Measurements from ENCODE around the gene PNPO.
"Not testable (repeated sequence)": the region's sequence is repeated elsewhere in the genome, so short reads cannot be mapped to it uniquely, and the experiment has no call there.

PNPO gene

GRCh38 chr17:47929218-47930000, 12.0 kb upstream of the PNPO start:
- H2AFZ ChIP-seq (ENCODE audit: low read length), result no peak overlapping the region
- no peaks in the 10 kb centered on the region for H4K20me1 ChIP-seq (ENCODE audit: insufficient read depth, low read length)
- no peaks in the 10 kb centered on the region for H3K9me2 ChIP-seq (replicated peaks; ENCODE audit: insufficient read depth, low read length)
- H3K4me2 ChIP-seq (ENCODE audit: low read depth, low read length), result no peak overlapping the region
- H3K9me3 ChIP-seq (replicated peaks; ENCODE audit: insufficient read depth, low read length), result no peaks in the 10 kb centered on the region
- H3F3A ChIP-seq (ENCODE audit: insufficient read depth, low read length), result no peaks in the 10 kb centered on the region; the same call in 1 of the 2 replicates
- no peak overlapping the region for H3K27ac ChIP-seq (ENCODE audit: low read length)
- TF ChIP-seq EZH2 (optimal IDR thresholded peaks at IDR 0.05; ENCODE audit: low read depth, low read length) (no peak), EZH2phosphoT487 (IDR thresholded peaks at IDR 0.05; ENCODE audit: low read length) (no peak), CTCF (IDR thresholded peaks at IDR 0.05; ENCODE audit: low read length) (no peak)
- no peak overlapping the region for H3K4me3 ChIP-seq (ENCODE audit: low read length)
- no peaks in the 10 kb centered on the region for H3K36me3 ChIP-seq (replicated peaks; ENCODE audit: insufficient read depth, low read length)
- H3K27me3 ChIP-seq (replicated peaks; ENCODE audit: insufficient read depth, low read length), result no peaks in the 10 kb centered on the region
- H3K4me1 ChIP-seq (ENCODE audit: low read length), result no peaks in the 10 kb centered on the region
- H3K9ac ChIP-seq (ENCODE audit: low read length), result no peak overlapping the region
- no peaks in the 10 kb centered on the region for H3K79me2 ChIP-seq (ENCODE audit: low read length)
- DNase-seq, result no peak

- Histone ChIP-seq H3K4me2 (ENCODE audit: low read depth, low read length) (no peak overlapping the region), H3K9me3 (replicated peaks; ENCODE audit: insufficient read depth, low read length) (no peaks in the 10 kb centered on the region), H3F3A (ENCODE audit: insufficient read depth, low read length) (no peaks in the 10 kb centered on the region; the same call in 1 of the 2 replicates), H2AFZ (ENCODE audit: low read length) (no peak overlapping the region), H3K27me3 (replicated peaks; ENCODE audit: insufficient read depth, low read length) (no peaks in the 10 kb centered on the region), H3K4me3 (ENCODE audit: low read length) (no peak overlapping the region), H3K9me2 (replicated peaks; ENCODE audit: insufficient read depth, low read length) (no peaks in the 10 kb centered on the region), H3K36me3 (replicated peaks; ENCODE audit: insufficient read depth, low read length) (no peaks in the 10 kb centered on the region), H3K4me1 (ENCODE audit: low read length) (no peaks in the 10 kb centered on the region), H3K79me2 (ENCODE audit: low read length) (no peaks in the 10 kb centered on the region), H3K27ac (ENCODE audit: low read length) (no peak overlapping the region), H3K9ac (ENCODE audit: low read length) (no peak overlapping the region), H4K20me1 (ENCODE audit: insufficient read depth, low read length) (no peaks in the 10 kb centered on the region)
- DNase-seq, result no peak
- no peak for TF ChIP-seq EZH2 (optimal IDR thresholded peaks at IDR 0.05; ENCODE audit: low read depth, low read length)
- no peak for TF ChIP-seq EZH2phosphoT487 (IDR thresholded peaks at IDR 0.05; ENCODE audit: low read length)
- TF ChIP-seq CTCF (IDR thresholded peaks at IDR 0.05; ENCODE audit: low read length), result no peak
Observed at GRCh38 chr17:47931848-47932247, 9.5 kb upstream of the PNPO start.

- Histone ChIP-seq H3K4me1 (ENCODE audit: low read length) (no peaks in the 10 kb centered on the region), H3K27me3 (replicated peaks; ENCODE audit: insufficient read depth, low read length) (no peaks in the 10 kb centered on the region), H3K9me2 (replicated peaks; ENCODE audit: insufficient read depth, low read length) (no peaks in the 10 kb centered on the region), H2AFZ (ENCODE audit: low read length) (no peak overlapping the region), H3K36me3 (replicated peaks; ENCODE audit: insufficient read depth, low read length) (no peaks in the 10 kb centered on the region), H4K20me1 (ENCODE audit: insufficient read depth, low read length) (no peaks in the 10 kb centered on the region), H3K4me2 (ENCODE audit: low read depth, low read length) (no peak overlapping the region), H3K9me3 (replicated peaks; ENCODE audit: insufficient read depth, low read length) (no peaks in the 10 kb centered on the region), H3F3A (ENCODE audit: insufficient read depth, low read length) (no peaks in the 10 kb centered on the region), H3K79me2 (ENCODE audit: low read length) (no peaks in the 10 kb centered on the region), H3K4me3 (ENCODE audit: low read length) (no peak overlapping the region), H3K9ac (ENCODE audit: low read length) (no peak overlapping the region), H3K27ac (ENCODE audit: low read length) (no peak overlapping the region)
- TF ChIP-seq CTCF (IDR thresholded peaks at IDR 0.05; ENCODE audit: low read length), result no peak
- TF ChIP-seq EZH2phosphoT487 (IDR thresholded peaks at IDR 0.05; ENCODE audit: low read length), result no peak
- TF ChIP-seq EZH2 (optimal IDR thresholded peaks at IDR 0.05; ENCODE audit: low read depth, low read length), result no peak
- DNase-seq, result no peak
Observed at GRCh38 chr17:47934856-47935255, 6.5 kb upstream of the PNPO start.

GRCh38 chr17:47935468-47935867, 5.9 kb upstream of the PNPO start:
- not testable (repeated sequence) for H3K9me3 ChIP-seq (replicated peaks; ENCODE audit: insufficient read depth, low read length); H3K27me3 ChIP-seq (replicated peaks; ENCODE audit: insufficient read depth, low read length); DNase-seq; H3K9ac ChIP-seq (ENCODE audit: low read length); H2AFZ ChIP-seq (ENCODE audit: low read length); H3K4me3 ChIP-seq (ENCODE audit: low read length); H3K4me1 ChIP-seq (ENCODE audit: low read length); H4K20me1 ChIP-seq (ENCODE audit: insufficient read depth, low read length); H3K9me2 ChIP-seq (replicated peaks; ENCODE audit: insufficient read depth, low read length); H3K4me2 ChIP-seq (ENCODE audit: low read depth, low read length); H3F3A ChIP-seq (ENCODE audit: insufficient read depth, low read length); H3K27ac ChIP-seq (ENCODE audit: low read length); H3K36me3 ChIP-seq (replicated peaks; ENCODE audit: insufficient read depth, low read length); H3K79me2 ChIP-seq (ENCODE audit: low read length)
